MCF 10A (cell line): ENCODE results near the gene PDE6C. TPM values are rescaled to one million over a fixed set of nuclear protein-coding genes. Genes with fewer than 3 reads are reported as not detected.
A peak's percentile ranks its signal among the peaks of the same experiment; 100 is the strongest.

Source experiments
- BruUV-seq: library from RNA; stranded (reverse); fragments of 400-500 nt; replicated peaks from 2 replicates; lab custom pipeline; 2021; lab: Mats Ljungman, UMichigan
- CTCF ChIA-PET: fragments of 300-600 bp; sonication (Branson Sonifier 250); formaldehyde crosslinking; extraction: SDS; loops from one replicate; lab custom pipeline; 2021; ENCODE audit warnings: antibody characterized with exemption, inconsistent platforms; lab: Yijun Ruan, JAX
- POLR2A ChIA-PET: fragments of 300-600, 350-650 bp; sonication (Branson Sonifier 250); formaldehyde crosslinking; extraction: SDS; loops from one replicate; lab custom pipeline; 2020; ENCODE audit warnings: antibody characterized with exemption, inconsistent platforms; lab: Yijun Ruan, JAX
- DNase-seq: peaks from one replicate; pipeline ENCODE4 v3.0.0-alpha.2; 2018; ENCODE audit not compliant: unreplicated experiment
- H3K27ac Mint-ChIP-seq: one replicate; pipeline ENCODE4 v1.8.0; 2022; ENCODE audit warnings: mild to moderate bottlenecking, low read depth, mixed read lengths; ENCODE audit not compliant: unreplicated experiment
- H3K27me3 Mint-ChIP-seq: one replicate; pipeline ENCODE4 v1.8.0; 2022; ENCODE audit warnings: mixed read lengths; ENCODE audit not compliant: insufficient read depth, unreplicated experiment
- H3K36me3 Mint-ChIP-seq: one replicate; pipeline ENCODE4 v1.8.0; 2022; ENCODE audit warnings: mild to moderate bottlenecking, moderate library complexity, mixed read lengths; ENCODE audit not compliant: insufficient read depth, unreplicated experiment
- H3K4me1 Mint-ChIP-seq: one replicate; pipeline ENCODE4 v1.8.0; 2022; ENCODE audit warnings: mixed read lengths; ENCODE audit not compliant: insufficient read depth, unreplicated experiment
- H3K4me3 Mint-ChIP-seq: one replicate; pipeline ENCODE4 v1.8.0; 2022; ENCODE audit warnings: mild to moderate bottlenecking, moderate library complexity, mixed read lengths; ENCODE audit not compliant: unreplicated experiment
- H3K9me3 Mint-ChIP-seq: one replicate; pipeline ENCODE4 v1.8.0; 2022; ENCODE audit warnings: mixed read lengths; ENCODE audit not compliant: unreplicated experiment
- intact Hi-C: fragments of 100-400 bp; cut with micrococcal nuclease; formaldehyde crosslinking; loops from 2 replicates; pipeline ENCODE4 v1.14.1; 2022
- total RNA-seq: library from RNA; stranded (reverse); gene quantifications from 2 replicates; pipeline ENCODE4 v1.2.3, GENCODE V29; 2022
- TF ChIP-seq, protein P1 (sequence below): fragments of 200-600 bp; IDR thresholded peaks from one replicate; pipeline ENCODE4 v1.8.0; 2022; ENCODE audit warnings: antibody characterized with exemption, mild to moderate bottlenecking; ENCODE audit not compliant: unreplicated experiment

PDE6C gene
- total RNA-seq, 1 experiment from 2014 or later: not detected

GRCh38 chr10:93597075-93597599, 15.2 kb upstream of the PDE6C start:
- POLR2A ChIA-PET: no interaction called here
- H3K27me3 Mint-ChIP-seq: peaks cover 7% of the 10 kb centered on the region
- DNase-seq: no peak

DNA sequence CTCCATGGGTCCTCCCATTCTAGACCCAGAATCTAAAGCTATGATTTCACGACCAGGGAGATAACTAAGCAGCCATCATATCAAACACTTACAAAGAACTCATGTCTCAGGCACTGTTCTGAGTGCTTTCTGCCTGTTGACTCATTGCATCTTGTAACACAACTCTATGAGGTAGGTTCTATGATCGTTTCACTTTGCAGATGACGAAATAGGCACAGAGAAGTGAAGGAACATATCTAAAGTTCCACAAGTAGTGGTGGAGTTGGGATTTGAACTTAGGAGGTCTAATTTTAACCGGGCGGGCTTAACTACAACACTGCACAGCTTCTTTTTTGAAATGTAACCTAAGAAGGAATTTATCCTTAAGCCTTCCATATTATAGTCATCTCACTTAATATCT, 14.2 kb upstream of the PDE6C start:
- peak; percentile 21 for DNase-seq

More at GRCh38 chr10:93597075-93597599, 15.2 kb upstream of the PDE6C start:
- H3K9me3 Mint-ChIP-seq: no peaks in the 10 kb centered on the region
- H3K4me1 Mint-ChIP-seq: no peaks in the 10 kb centered on the region
- no peak overlapping the region for H3K27ac Mint-ChIP-seq
- no peaks in the 10 kb centered on the region for H3K36me3 Mint-ChIP-seq
- CTCF ChIA-PET: no interaction called here
- TF ChIP-seq, protein P1, sequence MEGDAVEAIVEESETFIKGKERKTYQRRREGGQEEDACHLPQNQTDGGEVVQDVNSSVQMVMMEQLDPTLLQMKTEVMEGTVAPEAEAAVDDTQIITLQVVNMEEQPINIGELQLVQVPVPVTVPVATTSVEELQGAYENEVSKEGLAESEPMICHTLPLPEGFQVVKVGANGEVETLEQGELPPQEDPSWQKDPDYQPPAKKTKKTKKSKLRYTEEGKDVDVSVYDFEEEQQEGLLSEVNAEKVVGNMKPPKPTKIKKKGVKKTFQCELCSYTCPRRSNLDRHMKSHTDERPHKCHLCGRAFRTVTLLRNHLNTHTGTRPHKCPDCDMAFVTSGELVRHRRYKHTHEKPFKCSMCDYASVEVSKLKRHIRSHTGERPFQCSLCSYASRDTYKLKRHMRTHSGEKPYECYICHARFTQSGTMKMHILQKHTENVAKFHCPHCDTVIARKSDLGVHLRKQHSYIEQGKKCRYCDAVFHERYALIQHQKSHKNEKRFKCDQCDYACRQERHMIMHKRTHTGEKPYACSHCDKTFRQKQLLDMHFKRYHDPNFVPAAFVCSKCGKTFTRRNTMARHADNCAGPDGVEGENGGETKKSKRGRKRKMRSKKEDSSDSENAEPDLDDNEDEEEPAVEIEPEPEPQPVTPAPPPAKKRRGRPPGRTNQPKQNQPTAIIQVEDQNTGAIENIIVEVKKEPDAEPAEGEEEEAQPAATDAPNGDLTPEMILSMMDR: no peak
- BruUV-seq: no TSS peak
- intact Hi-C loops: no loop called here
- no peak overlapping the region for H3K4me3 Mint-ChIP-seq

DNA sequence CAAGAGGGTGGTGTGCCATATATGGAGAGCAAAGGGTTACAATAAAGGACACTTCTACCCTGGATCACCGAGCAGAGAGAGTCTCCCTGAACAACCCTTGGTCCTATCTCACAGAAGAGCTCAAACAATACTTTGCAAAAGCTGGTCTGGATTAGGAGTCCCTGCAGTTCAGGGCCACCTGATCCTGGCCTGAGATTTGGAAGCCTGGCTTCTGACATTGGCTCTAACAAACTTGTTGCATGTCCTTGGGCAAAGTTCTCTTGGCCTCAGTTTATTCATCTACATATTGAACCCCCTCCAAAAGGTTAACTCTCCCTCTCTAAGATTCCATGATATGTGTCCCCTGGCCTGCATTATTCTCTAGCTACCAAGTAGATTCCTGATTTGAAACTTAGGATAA, 13.0 kb upstream of the PDE6C start:
- no peaks in the 10 kb centered on the region for H3K36me3 Mint-ChIP-seq
- no TSS peak for BruUV-seq
- no peak overlapping the region for H3K4me3 Mint-ChIP-seq
- DNase-seq: no peak
- no peak overlapping the region for H3K27ac Mint-ChIP-seq
- ChIA-PET CTCF (interaction anchor here (0.7 to 2.2 kb wide), 2 partner anchors 22 to 45 kb away, joined by 3 to 5 read pairs; no protein-coding TSS in a partner anchor), POLR2A (interaction anchor here (1.0 kb wide), 1 partner anchor 29 kb away, joined by 3 read pairs; no protein-coding TSS in a partner anchor)
- peaks cover 15% of the 10 kb centered on the region for H3K27me3 Mint-ChIP-seq
- TF ChIP-seq, protein P1: no peak
- peaks cover 5% of the 10 kb centered on the region for H3K4me1 Mint-ChIP-seq
- no peaks in the 10 kb centered on the region for H3K9me3 Mint-ChIP-seq
- intact Hi-C loops: no loop called here

More for the DNA sequence above, 14.2 kb upstream of the PDE6C start:
- H3K4me3 Mint-ChIP-seq: no peak overlapping the region
- ChIA-PET POLR2A (interaction anchor here (0.6 to 1.0 kb wide), 2 partner anchors 30 to 105 kb away, joined by 3 read pairs; no protein-coding TSS in a partner anchor), CTCF (interaction anchor here (0.7 to 2.2 kb wide), 3 partner anchors 44 to 1805 kb away, joined by 4 to 5 read pairs (median 5); no protein-coding TSS in a partner anchor)
- no peaks in the 10 kb centered on the region for H3K36me3 Mint-ChIP-seq
- intact Hi-C loops: no loop called here
- no peak overlapping the region for H3K27ac Mint-ChIP-seq
- BruUV-seq: no TSS peak
- peaks cover 15% of the 10 kb centered on the region for H3K27me3 Mint-ChIP-seq
- peaks cover 5% of the 10 kb centered on the region for H3K4me1 Mint-ChIP-seq
- H3K9me3 Mint-ChIP-seq: no peaks in the 10 kb centered on the region
- TF ChIP-seq, protein P1: no peak

DNA sequence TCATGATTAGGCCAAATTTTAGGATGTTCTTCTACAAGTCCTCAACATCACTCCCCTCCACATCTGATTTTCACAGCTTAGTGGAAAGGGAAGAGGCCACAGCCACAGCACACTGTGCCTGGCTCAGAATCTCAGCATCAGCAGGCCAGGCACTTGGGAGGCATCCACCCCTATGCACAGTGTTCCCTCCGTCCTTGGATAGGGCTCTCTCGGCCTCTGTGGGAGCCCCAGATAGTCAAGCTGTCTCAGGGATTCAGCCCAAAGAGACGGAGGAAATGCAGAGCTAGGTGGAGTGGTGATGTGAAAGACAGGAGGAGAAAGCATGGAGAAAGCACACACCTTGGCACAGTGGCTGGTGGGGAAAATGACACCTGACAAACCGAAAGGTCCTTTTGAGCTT, 12.6 kb upstream of the PDE6C start:
- peaks cover 5% of the 10 kb centered on the region for H3K4me1 Mint-ChIP-seq
- intact Hi-C loops: no loop called here
- peaks cover 15% of the 10 kb centered on the region for H3K27me3 Mint-ChIP-seq
- TF ChIP-seq, protein P1: no peak
- POLR2A ChIA-PET: no interaction called here
- no peak for DNase-seq
- BruUV-seq: no TSS peak
- no peak overlapping the region for H3K4me3 Mint-ChIP-seq
- H3K9me3 Mint-ChIP-seq: no peaks in the 10 kb centered on the region
- H3K36me3 Mint-ChIP-seq: no peaks in the 10 kb centered on the region
- CTCF ChIA-PET: interaction anchor here (0.6 to 2.2 kb wide), 3 partner anchors 22 to 764 kb away, joined by 3 to 5 read pairs (median 3); no protein-coding TSS in a partner anchor
- H3K27ac Mint-ChIP-seq: no peak overlapping the region
